GM10266 (cell line): Measurements from ENCODE around the gene STX8.
"Not testable (repeated sequence)": the region's sequence is repeated elsewhere in the genome, so short reads cannot be mapped to it uniquely, and the experiment has no call there.

Experiments
- DNase-seq: peaks from one replicate; pipeline ENCODE4 v3.0.0; 2012; ENCODE audit errors: extremely low spot score
- TF ChIP-seq, protein P1 (sequence below): IDR thresholded peaks from 2 replicates; pipeline ENCODE4 v1.5.1; 2012; ENCODE audit warnings: mild to moderate bottlenecking, low read depth; ENCODE audit not compliant: control insufficient read depth, insufficient read depth; ENCODE audit errors: missing control alignments

The STX8 gene

DNA sequence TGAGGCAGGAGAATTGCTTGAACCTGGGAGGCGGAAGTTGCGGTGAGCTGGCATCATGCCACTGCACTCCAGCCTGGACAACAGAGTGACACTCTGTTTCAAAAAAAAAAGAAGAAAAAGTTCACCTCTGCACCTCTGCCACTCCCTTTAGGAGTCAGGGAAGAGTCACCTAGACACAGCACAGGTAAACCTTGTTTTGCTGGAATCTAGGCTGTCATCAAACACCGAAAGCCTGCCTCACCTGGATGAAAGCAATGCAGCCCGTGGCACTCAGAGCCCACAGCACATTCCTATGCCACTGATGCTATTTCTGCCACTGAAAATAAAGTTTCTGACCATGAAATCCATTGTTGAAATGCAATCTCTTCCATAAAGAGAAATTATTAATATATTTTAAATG lies 23.0 kb upstream of the STX8 start:
- TF ChIP-seq, protein P1, sequence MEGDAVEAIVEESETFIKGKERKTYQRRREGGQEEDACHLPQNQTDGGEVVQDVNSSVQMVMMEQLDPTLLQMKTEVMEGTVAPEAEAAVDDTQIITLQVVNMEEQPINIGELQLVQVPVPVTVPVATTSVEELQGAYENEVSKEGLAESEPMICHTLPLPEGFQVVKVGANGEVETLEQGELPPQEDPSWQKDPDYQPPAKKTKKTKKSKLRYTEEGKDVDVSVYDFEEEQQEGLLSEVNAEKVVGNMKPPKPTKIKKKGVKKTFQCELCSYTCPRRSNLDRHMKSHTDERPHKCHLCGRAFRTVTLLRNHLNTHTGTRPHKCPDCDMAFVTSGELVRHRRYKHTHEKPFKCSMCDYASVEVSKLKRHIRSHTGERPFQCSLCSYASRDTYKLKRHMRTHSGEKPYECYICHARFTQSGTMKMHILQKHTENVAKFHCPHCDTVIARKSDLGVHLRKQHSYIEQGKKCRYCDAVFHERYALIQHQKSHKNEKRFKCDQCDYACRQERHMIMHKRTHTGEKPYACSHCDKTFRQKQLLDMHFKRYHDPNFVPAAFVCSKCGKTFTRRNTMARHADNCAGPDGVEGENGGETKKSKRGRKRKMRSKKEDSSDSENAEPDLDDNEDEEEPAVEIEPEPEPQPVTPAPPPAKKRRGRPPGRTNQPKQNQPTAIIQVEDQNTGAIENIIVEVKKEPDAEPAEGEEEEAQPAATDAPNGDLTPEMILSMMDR = no peak
- no peak for DNase-seq

DNA sequence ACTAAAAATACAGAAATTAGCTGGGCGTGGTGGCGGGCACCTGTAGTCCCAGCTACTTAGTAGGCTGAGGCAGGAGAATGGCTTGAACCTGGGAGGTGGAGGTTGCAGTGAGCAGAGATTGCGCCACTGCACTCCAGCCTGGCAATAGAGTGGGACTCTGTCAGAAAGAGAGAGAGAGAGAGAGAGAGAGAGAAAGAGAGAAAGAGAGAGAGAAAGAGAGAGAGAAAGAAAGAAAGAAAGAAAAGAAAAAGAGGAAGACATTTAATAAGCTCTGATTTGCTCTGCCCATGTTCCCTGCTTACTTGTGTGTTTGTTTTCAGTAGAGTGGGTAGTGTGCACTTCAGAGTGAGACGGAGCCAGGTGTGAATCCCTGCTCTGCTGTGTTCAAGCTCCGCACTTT lies 22.0 kb upstream of the STX8 start:
- not testable (repeated sequence) for DNase-seq

DNA sequence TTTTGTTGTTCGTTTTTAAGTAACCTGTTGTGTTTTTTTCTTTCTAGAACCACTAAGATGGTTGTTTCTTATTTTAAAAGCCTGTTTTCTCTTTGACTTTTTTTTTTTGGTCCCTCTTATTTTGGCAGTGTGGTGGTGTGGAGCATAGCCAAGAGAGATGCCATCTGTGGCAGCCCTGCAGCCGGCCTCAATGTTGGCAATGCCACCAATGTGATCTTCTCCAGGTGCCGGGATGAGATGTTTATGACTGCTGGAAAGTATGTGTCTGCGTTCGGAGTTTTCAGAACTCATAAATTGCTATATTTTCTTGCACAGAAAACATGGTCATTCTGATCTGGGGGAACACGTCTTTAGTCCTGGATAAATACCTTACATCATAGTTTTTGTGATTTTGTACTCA lies 18.4 kb upstream of the STX8 start:
- TF ChIP-seq, protein P1 = no peak
- no peak for DNase-seq

DNA sequence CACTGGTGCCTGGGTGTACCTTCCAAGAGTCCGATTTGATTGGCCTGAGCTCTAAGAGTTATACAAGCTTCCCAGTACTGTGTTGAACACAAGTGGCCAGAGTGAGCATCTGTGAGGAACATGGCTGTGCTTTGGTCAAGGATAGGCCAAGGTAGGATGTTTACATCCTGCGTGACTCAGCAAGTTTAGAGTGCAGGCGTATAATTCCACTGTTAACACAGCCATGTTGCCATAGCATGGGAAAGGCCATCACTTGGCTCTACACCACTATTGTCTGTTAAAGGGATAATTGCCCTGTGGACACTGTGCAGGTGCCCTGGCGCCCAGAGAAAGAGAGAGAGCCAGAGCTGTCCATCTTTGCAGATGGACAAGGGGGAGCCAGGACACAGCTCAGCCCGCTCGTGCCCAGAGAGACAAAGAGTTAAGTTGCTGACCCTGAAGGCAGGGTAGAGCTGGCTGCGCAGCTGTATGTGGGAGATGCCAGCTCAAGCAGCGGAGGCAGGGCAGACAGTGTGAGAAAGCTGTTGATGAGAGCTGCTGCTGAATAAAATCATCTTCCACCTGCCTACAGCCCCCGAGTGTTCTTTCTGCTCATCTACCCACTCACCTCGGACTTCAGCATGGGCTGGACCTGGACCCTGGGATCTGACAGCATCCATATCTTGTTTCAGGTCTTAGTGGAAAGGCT lies 12.5 kb upstream of the STX8 start:
- TF ChIP-seq, protein P1 = no peak
- no peak for DNase-seq

DNA sequence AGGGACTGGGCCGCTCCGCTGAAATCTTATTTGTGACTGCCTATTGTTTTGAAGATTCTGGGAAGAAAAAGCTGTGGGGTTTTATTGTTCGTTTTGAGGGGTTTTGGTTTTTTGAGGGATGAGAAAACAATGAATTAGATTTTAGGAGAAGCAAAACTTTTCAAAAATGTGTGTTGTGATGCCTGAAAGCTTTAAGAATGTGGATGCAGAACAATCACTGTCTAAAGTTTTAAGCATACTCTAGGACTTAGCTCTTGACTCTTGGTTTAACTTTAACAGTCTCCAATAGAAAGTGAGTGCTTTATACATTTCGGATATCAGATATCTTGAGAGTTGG lies 1.7 kb upstream of the STX8 start:
- no peak for DNase-seq
- TF ChIP-seq, protein P1 = no peak

DNA sequence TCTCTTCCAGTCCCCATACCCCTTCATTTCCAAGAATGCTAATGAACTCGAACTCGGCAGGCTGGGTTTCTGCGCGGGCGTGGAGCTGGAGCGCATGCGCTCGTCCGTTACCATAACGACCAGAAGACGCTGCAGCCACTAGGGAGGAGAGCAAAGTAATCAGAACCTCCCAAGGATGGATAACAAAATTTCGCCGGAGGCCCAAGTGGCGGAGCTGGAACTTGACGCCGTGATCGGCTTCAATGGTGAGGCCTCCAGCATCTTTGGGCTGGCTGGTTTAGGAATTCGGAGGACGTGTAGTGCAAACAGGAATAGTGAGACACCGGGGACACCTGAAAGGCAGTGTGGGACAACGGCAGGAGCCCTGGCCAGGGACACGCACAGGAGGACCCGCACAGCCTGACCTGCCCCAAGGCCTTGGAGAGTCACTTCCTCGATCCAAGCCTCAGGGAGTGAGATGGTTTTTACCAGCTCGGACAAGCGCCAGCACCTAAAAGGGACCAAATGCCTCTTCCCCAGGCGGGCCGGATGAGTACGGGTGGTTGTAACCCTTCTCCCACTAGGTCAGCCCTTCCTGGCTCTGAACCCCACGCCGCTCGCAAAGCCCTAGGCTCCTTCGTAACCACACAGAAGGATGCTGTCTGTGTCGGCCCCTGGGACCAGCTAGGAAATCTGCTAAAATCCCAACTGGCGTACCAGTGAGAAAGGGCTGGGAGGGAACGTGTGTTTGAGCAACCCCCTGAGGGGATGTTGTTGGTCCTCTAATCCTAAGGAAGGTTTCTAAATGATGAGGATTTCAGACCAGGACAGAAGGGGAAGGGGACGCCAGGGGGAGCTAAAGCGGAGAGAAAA lies 1.1 kb upstream of the STX8 start, which contains the start of gene CFAP52:
TSS of gene CFAP52 (plus strand) at position 122 of the 852 bp plus-strand sequence. CDS start at position 176, 54 bp downstream.
- TF ChIP-seq, protein P1 = peak; percentile 70
- DNase-seq = peak; percentile 74

DNA sequence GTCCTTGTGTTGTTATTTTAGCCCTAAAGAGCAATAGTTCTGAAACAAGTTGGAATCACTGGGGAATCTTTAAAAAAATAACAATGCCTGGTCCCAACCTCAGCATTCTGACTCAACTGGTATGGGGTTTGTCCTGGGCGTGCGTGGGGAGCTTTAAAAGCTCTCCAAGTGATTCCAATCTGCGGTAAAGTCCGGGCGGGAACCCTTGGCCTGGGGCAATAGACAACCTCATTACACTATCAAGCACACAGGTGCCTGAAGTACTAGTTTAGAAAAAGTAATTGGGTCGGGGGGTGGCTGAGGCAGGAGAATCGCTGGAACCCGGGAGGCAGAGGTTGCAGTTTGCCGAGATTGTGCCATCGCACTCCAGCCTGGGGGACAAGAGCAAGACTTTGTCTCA lies 4.4 kb downstream of the STX8 start:
- TF ChIP-seq, protein P1 = no peak
- no peak for DNase-seq
